ENCODE data around the gene SNCAIP. TPM values are rescaled to one million over a fixed set of nuclear protein-coding genes. Genes with fewer than 3 reads are reported as not detected.
"Not testable (repeated sequence)": the region's sequence is repeated elsewhere in the genome, so short reads cannot be mapped to it uniquely, and the experiment has no call there.

SNCAIP gene
- total and polyA plus RNA-seq, 2 experiments from 2014 or later = 1.5 to 2.4 TPM

- Histone ChIP-seq H3K9ac (no peak overlapping the region), H3K79me2 (ENCODE audit: insufficient read depth) (no peaks in the 10 kb centered on the region), H3K36me3 (ENCODE audit: low read depth) (no peaks in the 10 kb centered on the region), H4K20me1 (ENCODE audit: insufficient read depth) (no peaks in the 10 kb centered on the region), H3K27ac (no peak overlapping the region), H3K4me3 (no peak overlapping the region), H3F3A (ENCODE audit: insufficient read depth) (no peaks in the 10 kb centered on the region), H3K9me2 (ENCODE audit: insufficient read depth) (no peaks in the 10 kb centered on the region), H3K27me3 (replicated peaks; ENCODE audit: insufficient read depth) (no peaks in the 10 kb centered on the region), H2AFZ (no peak overlapping the region), H3K4me1 (ENCODE audit: insufficient read depth) (no peaks in the 10 kb centered on the region), H3K9me3 (ENCODE audit: low read depth) (no peaks in the 10 kb centered on the region), H3K4me2 (ENCODE audit: unreplicated experiment) (no peak overlapping the region)
- in situ Hi-C loops (cut with MboI) = no loop called here
- WGBS, 2 experiments (ENCODE audit: low coverage in 1 of 2, low lambda C conversion rate in 2 of 2, missing lambda C conversion rate in 2 of 2) = 7 to 18% methylated on average over 2 of the region's 2 CpGs
- TF ChIP-seq EZH2phosphoT487 (IDR thresholded peaks at IDR 0.05; ENCODE audit: insufficient read depth, low read depth) = no peak
- no peak for TF ChIP-seq EZH2 (IDR thresholded peaks at IDR 0.05; ENCODE audit: insufficient read depth, poor library complexity, severe bottlenecking)
- peak; percentile 13 for DNase-seq
These were observed 63.8 kb downstream of the SNCAIP start for GRCh38 chr5:122375801-122376200.

- no peaks in the 10 kb centered on the region for H3F3A ChIP-seq (ENCODE audit: insufficient read depth)
- TF ChIP-seq EZH2 (IDR thresholded peaks at IDR 0.05; ENCODE audit: insufficient read depth, poor library complexity, severe bottlenecking) (no peak), EZH2phosphoT487 (IDR thresholded peaks at IDR 0.05; ENCODE audit: insufficient read depth, low read depth) (no peak)
These were observed 64.2 kb downstream of the SNCAIP start for GRCh38 chr5:122376250-122376649.

GRCh38 chr5:122377026-122377425 is 65.0 kb downstream of the SNCAIP start:
- no peaks in the 10 kb centered on the region for H4K20me1 ChIP-seq (ENCODE audit: insufficient read depth)
- TF ChIP-seq EZH2phosphoT487 (IDR thresholded peaks at IDR 0.05; ENCODE audit: insufficient read depth, low read depth) (no peak), EZH2 (IDR thresholded peaks at IDR 0.05; ENCODE audit: insufficient read depth, poor library complexity, severe bottlenecking) (no peak)
- no peaks in the 10 kb centered on the region for H3K9me2 ChIP-seq (ENCODE audit: insufficient read depth)
- in situ Hi-C loops (cut with MboI) = no loop called here
- 48 to 73% methylated on average over 1 of the region's 1 CpG for WGBS, 2 experiments (ENCODE audit: low coverage in 1 of 2, low lambda C conversion rate in 2 of 2, missing lambda C conversion rate in 2 of 2)
- H3F3A ChIP-seq (ENCODE audit: insufficient read depth) = no peaks in the 10 kb centered on the region
- no peak overlapping the region for H3K27ac ChIP-seq
- H3K4me2 ChIP-seq (ENCODE audit: unreplicated experiment) = no peak overlapping the region
- no peak overlapping the region for H3K4me3 ChIP-seq
- no peaks in the 10 kb centered on the region for H3K36me3 ChIP-seq (ENCODE audit: low read depth)
- DNase-seq = peak; percentile 24
- H3K27me3 ChIP-seq (replicated peaks; ENCODE audit: insufficient read depth) = no peaks in the 10 kb centered on the region
- no peak overlapping the region for H2AFZ ChIP-seq
- no peaks in the 10 kb centered on the region for H3K9me3 ChIP-seq (ENCODE audit: low read depth)
- no peaks in the 10 kb centered on the region for H3K79me2 ChIP-seq (ENCODE audit: insufficient read depth)
- no peak overlapping the region for H3K9ac ChIP-seq
- H3K4me1 ChIP-seq (ENCODE audit: insufficient read depth) = no peaks in the 10 kb centered on the region

More at GRCh38 chr5:122376250-122376649, 64.2 kb downstream of the SNCAIP start:
- Histone ChIP-seq H3K4me3 (no peak overlapping the region), H3K9me2 (ENCODE audit: insufficient read depth) (no peaks in the 10 kb centered on the region), H4K20me1 (ENCODE audit: insufficient read depth) (no peaks in the 10 kb centered on the region), H3K27me3 (replicated peaks; ENCODE audit: insufficient read depth) (no peaks in the 10 kb centered on the region), H2AFZ (no peak overlapping the region), H3K36me3 (ENCODE audit: low read depth) (no peaks in the 10 kb centered on the region), H3K27ac (no peak overlapping the region), H3K79me2 (ENCODE audit: insufficient read depth) (no peaks in the 10 kb centered on the region), H3K4me1 (ENCODE audit: insufficient read depth) (no peaks in the 10 kb centered on the region), H3K4me2 (ENCODE audit: unreplicated experiment) (no peak overlapping the region), H3K9ac (no peak overlapping the region), H3K9me3 (ENCODE audit: low read depth) (no peaks in the 10 kb centered on the region)
- in situ Hi-C loops (cut with MboI) = no loop called here
- DNase-seq = no peak

- H3K9ac ChIP-seq; H2AFZ ChIP-seq; H3F3A ChIP-seq (ENCODE audit: insufficient read depth); H3K4me2 ChIP-seq (ENCODE audit: unreplicated experiment); H3K27me3 ChIP-seq (replicated peaks; ENCODE audit: insufficient read depth); H3K36me3 ChIP-seq (ENCODE audit: low read depth); DNase-seq; H3K79me2 ChIP-seq (ENCODE audit: insufficient read depth); H3K9me2 ChIP-seq (ENCODE audit: insufficient read depth); H4K20me1 ChIP-seq (ENCODE audit: insufficient read depth); H3K4me1 ChIP-seq (ENCODE audit: insufficient read depth); H3K27ac ChIP-seq; in situ Hi-C loops (cut with MboI); H3K4me3 ChIP-seq; H3K9me3 ChIP-seq (ENCODE audit: low read depth): not testable (repeated sequence)
- 79 to 81% methylated on average over 16 of the region's 16 CpGs for WGBS, 2 experiments (ENCODE audit: low coverage in 1 of 2, low lambda C conversion rate in 2 of 2, missing lambda C conversion rate in 2 of 2)
These were observed 70.9 kb downstream of the SNCAIP start for GRCh38 chr5:122382938-122383337.

GRCh38 chr5:122384739-122385235 is 72.8 kb downstream of the SNCAIP start:
- Histone ChIP-seq H3K9me2 (ENCODE audit: insufficient read depth) (no peaks in the 10 kb centered on the region), H2AFZ (no peak overlapping the region), H4K20me1 (ENCODE audit: insufficient read depth) (no peaks in the 10 kb centered on the region), H3F3A (ENCODE audit: insufficient read depth) (no peaks in the 10 kb centered on the region), H3K9me3 (ENCODE audit: low read depth) (no peaks in the 10 kb centered on the region), H3K36me3 (ENCODE audit: low read depth) (no peaks in the 10 kb centered on the region), H3K9ac (no peak overlapping the region), H3K27ac (no peak overlapping the region), H3K4me1 (ENCODE audit: insufficient read depth) (no peaks in the 10 kb centered on the region), H3K4me3 (no peak overlapping the region), H3K4me2 (ENCODE audit: unreplicated experiment) (no peak overlapping the region), H3K79me2 (ENCODE audit: insufficient read depth) (no peaks in the 10 kb centered on the region), H3K27me3 (replicated peaks; ENCODE audit: insufficient read depth) (no peaks in the 10 kb centered on the region)
- DNase-seq = no peak
- in situ Hi-C loops (cut with MboI) = no loop called here
- no peak for TF ChIP-seq EZH2 (IDR thresholded peaks at IDR 0.05; ENCODE audit: insufficient read depth, poor library complexity, severe bottlenecking)
- TF ChIP-seq EZH2phosphoT487 (IDR thresholded peaks at IDR 0.05; ENCODE audit: insufficient read depth, low read depth) = no peak
- 81 to 83% methylated on average over 5 of the region's 5 CpGs for WGBS, 2 experiments (ENCODE audit: low coverage in 1 of 2, low lambda C conversion rate in 2 of 2, missing lambda C conversion rate in 2 of 2)

Data from GM23248 (cell line).